GM23338 (cell line): ENCODE results near the gene BARX2. TPM values are rescaled to one million over a fixed set of nuclear protein-coding genes. Genes with fewer than 3 reads are reported as not detected.

ENCODE experiments used
- ATAC-seq: fragments of 200-7000 bp; cut with Tn5 transposase; 3 replicates; pipeline ENCODE4 v1.9.1; 2020
- DNase-seq: peaks from one replicate; pipeline ENCODE4 v3.0.0-alpha.2; 2015; ENCODE audit warnings: low spot score
- H2AFZ ChIP-seq: fragments of 200-600 bp; sonication (generic); 2 replicates; pipeline ENCODE4 v1.8.0; 2016; ENCODE audit warnings: antibody characterized with exemption, mild to moderate bottlenecking, moderate library complexity
- H3F3A ChIP-seq: fragments of 200-600 bp; sonication (generic); replicated peaks from 2 replicates; pipeline ENCODE4 v1.8.0; 2017; ENCODE audit warnings: antibody characterized with exemption, mixed run types, low read depth
- H3K27ac ChIP-seq: fragments of 200-600 bp; sonication (generic); 2 replicates; pipeline ENCODE4 v1.6.1; 2016; ENCODE audit warnings: low read depth
- H3K27me3 ChIP-seq: fragments of 200-600 bp; sonication (generic); 2 replicates; pipeline ENCODE4 v1.8.0; 2016; ENCODE audit warnings: mild to moderate bottlenecking, mixed run types, moderate library complexity; ENCODE audit not compliant: insufficient read depth
- H3K36me3 ChIP-seq: fragments of 200-600 bp; sonication (generic); 2 replicates; pipeline ENCODE4 v1.8.0; 2016; ENCODE audit warnings: mild to moderate bottlenecking; ENCODE audit not compliant: insufficient read depth
- H3K4me1 ChIP-seq: fragments of 200-600 bp; sonication (generic); 2 replicates; pipeline ENCODE4 v1.8.0; 2016; ENCODE audit warnings: mild to moderate bottlenecking, moderate library complexity; ENCODE audit not compliant: insufficient read depth
- H3K4me2 ChIP-seq: fragments of 200-600 bp; sonication (generic); 2 replicates; pipeline ENCODE4 v1.7.1; 2017; ENCODE audit warnings: mixed run types
- H3K4me3 ChIP-seq: fragments of 200-600 bp; sonication (generic); 2 replicates; pipeline ENCODE4 v1.6.1; 2016; ENCODE audit warnings: mixed run types
- H3K79me2 ChIP-seq: fragments of 200-600 bp; sonication (generic); replicated peaks from 2 replicates; pipeline ENCODE4 v1.8.0; 2017; ENCODE audit warnings: mild to moderate bottlenecking; ENCODE audit not compliant: insufficient read depth
- H3K9me2 ChIP-seq: fragments of 200-600 bp; sonication (generic); 2 replicates; pipeline ENCODE4 v1.8.0; 2017; ENCODE audit not compliant: insufficient read depth
- H4K20me1 ChIP-seq: fragments of 200-600 bp; sonication (generic); replicated peaks from 2 replicates; pipeline ENCODE4 v1.8.0; 2017; ENCODE audit warnings: mild to moderate bottlenecking; ENCODE audit not compliant: insufficient read depth
- H3K27ac Mint-ChIP-seq: 2 replicates; pipeline ENCODE4 v1.8.0; 2020; ENCODE audit warnings: inconsistent platforms, mild to moderate bottlenecking, moderate library complexity, mixed read lengths
- H3K27me3 Mint-ChIP-seq: 3 replicates; pipeline ENCODE4 v1.8.0; 2022; ENCODE audit warnings: low read depth, mild to moderate bottlenecking, moderate library complexity, mixed read lengths, inconsistent platforms; ENCODE audit not compliant: insufficient read depth, poor library complexity
- H3K36me3 Mint-ChIP-seq: 3 replicates; pipeline ENCODE4 v1.8.0; 2021; ENCODE audit warnings: low read depth, mild to moderate bottlenecking, inconsistent platforms, moderate library complexity, mixed read lengths
- H3K4me1 Mint-ChIP-seq: 3 replicates; pipeline ENCODE4 v1.8.0; 2020; ENCODE audit warnings: mild to moderate bottlenecking, inconsistent platforms, mixed read lengths
- H3K4me3 Mint-ChIP-seq: 3 replicates; pipeline ENCODE4 v1.8.0; 2021; ENCODE audit warnings: moderate library complexity, mild to moderate bottlenecking, inconsistent platforms, mixed read lengths
- H3K9me3 Mint-ChIP-seq: 3 replicates; pipeline ENCODE4 v1.8.0; 2020; ENCODE audit warnings: moderate library complexity, mild to moderate bottlenecking, inconsistent platforms, mixed read lengths
- CREB1 ChIP-seq: fragments of 250-450 bp; sonication (Bioruptor Pico); IDR thresholded peaks from 2 replicates; pipeline ENCODE4 v1.5.0; 2020; ENCODE audit warnings: low read depth, mild to moderate bottlenecking, moderate library complexity
- EZH2 ChIP-seq: fragments of 200-600 bp; sonication (generic); IDR thresholded peaks from one replicate; pipeline ENCODE4 v1.8.0; 2017; ENCODE audit warnings: antibody characterized with exemption, mild to moderate bottlenecking, low read depth; ENCODE audit not compliant: unreplicated experiment
- EZH2phosphoT487 ChIP-seq: fragments of 200-600 bp; sonication (generic); IDR thresholded peaks from one replicate; pipeline ENCODE4 v1.8.1; 2018; ENCODE audit warnings: antibody characterized with exemption; ENCODE audit not compliant: unreplicated experiment
- JUNB ChIP-seq: IDR thresholded peaks from one replicate; pipeline ENCODE4 v1.6.1; 2016; ENCODE audit warnings: antibody characterized with exemption; ENCODE audit not compliant: unreplicated experiment
- NANOG ChIP-seq: IDR thresholded peaks from 2 replicates; pipeline ENCODE4 v1.6.1; 2016; ENCODE audit warnings: antibody characterized with exemption, borderline replicate concordance
- POLR2AphosphoS5 ChIP-seq: IDR thresholded peaks from 2 replicates; pipeline ENCODE4 v1.6.1; 2016; ENCODE audit warnings: antibody characterized with exemption, low read depth
- STAT1 ChIP-seq: IDR thresholded peaks from one replicate; pipeline ENCODE4 v1.6.1; 2016; ENCODE audit warnings: antibody characterized with exemption; ENCODE audit not compliant: unreplicated experiment
- ZNF114 ChIP-seq: fragments of 250-450 bp; sonication (Bioruptor Pico); IDR thresholded peaks from 2 replicates; pipeline ENCODE4 v1.5.0; 2020; ENCODE audit warnings: mild to moderate bottlenecking, moderate library complexity
- ZNF331 ChIP-seq: fragments of 250-450 bp; sonication (Bioruptor Pico); IDR thresholded peaks from 2 replicates; pipeline ENCODE4 v1.5.0; 2020; ENCODE audit warnings: low read depth, mild to moderate bottlenecking, moderate library complexity
- polyA plus RNA-seq: library from polyadenylated mRNA; unstranded; fragments of >200 nt; fragmentation: Nextera tagmentation; extraction: Ambion mirVana; gene quantifications from 2 replicates; pipeline ENCODE4 v1.2.1, GENCODE V29; 2016
- total RNA-seq: library from RNA; depleted of rRNA; stranded (reverse); fragments of >200 nt; shearing (Covaris generic); gene quantifications from 2 replicates; pipeline ENCODE4 v1.2.3, GENCODE V29; 2014
- TF ChIP-seq, protein P1 (sequence below): IDR thresholded peaks from one replicate; pipeline ENCODE4 v1.6.1; 2018; ENCODE audit warnings: antibody characterized with exemption; ENCODE audit not compliant: unreplicated experiment
- TF ChIP-seq, protein P2 (sequence below): fragments of 250-450 bp; sonication (Bioruptor Pico); IDR thresholded peaks from 2 replicates; pipeline ENCODE4 v1.5.0; 2020; ENCODE audit warnings: mild to moderate bottlenecking, moderate library complexity
- TF ChIP-seq, protein P3 (sequence below): IDR thresholded peaks from 2 replicates; pipeline ENCODE4 v1.6.1; 2016; ENCODE audit warnings: antibody characterized with exemption
- TF ChIP-seq, protein P4 (sequence below), 2 experiments: fragments of 200-600 bp in 1 of 2; sonication (generic) in 1 of 2; conservative IDR thresholded peaks; 2 replicates each; pipeline versions ENCODE4 v1.5.1 to v1.6.1; 2016 to 2017; ENCODE audit warnings: antibody characterized with exemption in 2 of 2, low read depth in 2 of 2, mild to moderate bottlenecking in 2 of 2, moderate library complexity in 1 of 2

Gene BARX2
- total and polyA plus RNA-seq, 2 experiments from 2014 or later = not detected

DNA sequence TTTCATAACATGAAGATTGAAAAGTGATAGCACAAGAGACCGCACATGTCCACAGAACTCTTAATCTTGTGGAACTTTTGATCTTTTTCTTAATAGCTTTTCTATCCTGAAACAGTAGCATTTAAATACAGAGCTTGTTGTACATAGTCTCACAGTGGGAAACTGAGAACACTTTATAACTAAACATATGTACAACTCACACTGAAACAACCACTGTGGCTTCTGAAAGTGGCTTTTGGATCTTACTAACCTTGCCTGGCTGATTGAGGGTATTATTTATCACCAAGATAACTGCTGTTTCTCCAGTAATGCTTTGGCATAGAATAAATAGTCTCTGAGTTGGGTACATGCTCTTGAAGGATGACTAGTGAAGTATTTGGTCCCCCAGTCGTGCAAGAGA, 10.2 kb downstream of the BARX2 start (continued):
- no peak for TF ChIP-seq STAT1

DNA sequence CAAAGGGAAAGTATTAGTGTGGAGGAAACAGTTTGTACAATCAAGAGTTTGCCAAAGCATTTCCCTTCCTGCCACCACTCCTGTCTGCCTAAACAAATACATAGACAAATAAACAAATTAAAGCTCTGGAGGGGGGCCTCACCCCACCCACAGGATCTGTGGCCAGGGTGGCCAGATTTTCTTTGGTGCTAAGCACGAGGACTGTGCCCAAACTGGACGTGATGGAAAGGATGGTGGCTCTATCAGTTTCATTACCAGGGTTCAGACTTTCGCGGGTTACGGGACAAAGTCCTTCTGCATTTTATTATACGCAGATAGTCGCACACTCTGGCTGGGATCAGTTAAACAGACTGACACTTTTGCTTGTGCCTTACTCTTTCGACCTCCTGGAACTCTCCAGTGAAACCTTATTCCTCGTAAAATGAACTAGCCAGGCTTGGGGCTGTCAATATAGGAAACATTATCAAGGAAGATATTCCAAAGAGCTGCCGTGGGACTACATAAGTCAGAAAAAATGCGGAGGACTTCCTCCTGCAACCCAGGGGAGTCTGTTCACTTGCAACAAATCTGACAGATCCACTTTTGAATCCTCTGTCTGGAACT, 11.2 kb downstream of the BARX2 start:
- no peaks in the 10 kb centered on the region for H3K9me3 Mint-ChIP-seq
- Histone ChIP-seq H3K4me1 (no peaks in the 10 kb centered on the region), H2AFZ (no peak overlapping the region), H3K27ac (no peak overlapping the region), H3F3A (no peaks in the 10 kb centered on the region), H3K36me3 (no peaks in the 10 kb centered on the region), H4K20me1 (no peaks in the 10 kb centered on the region), H3K79me2 (no peaks in the 10 kb centered on the region), H3K4me3 (no peak overlapping the region), H3K27me3 (no peaks in the 10 kb centered on the region), H3K9me2 (no peaks in the 10 kb centered on the region), H3K4me2 (no peak overlapping the region)
- no peaks in the 10 kb centered on the region for H3K36me3 Mint-ChIP-seq
- TF ChIP-seq, protein P1, sequence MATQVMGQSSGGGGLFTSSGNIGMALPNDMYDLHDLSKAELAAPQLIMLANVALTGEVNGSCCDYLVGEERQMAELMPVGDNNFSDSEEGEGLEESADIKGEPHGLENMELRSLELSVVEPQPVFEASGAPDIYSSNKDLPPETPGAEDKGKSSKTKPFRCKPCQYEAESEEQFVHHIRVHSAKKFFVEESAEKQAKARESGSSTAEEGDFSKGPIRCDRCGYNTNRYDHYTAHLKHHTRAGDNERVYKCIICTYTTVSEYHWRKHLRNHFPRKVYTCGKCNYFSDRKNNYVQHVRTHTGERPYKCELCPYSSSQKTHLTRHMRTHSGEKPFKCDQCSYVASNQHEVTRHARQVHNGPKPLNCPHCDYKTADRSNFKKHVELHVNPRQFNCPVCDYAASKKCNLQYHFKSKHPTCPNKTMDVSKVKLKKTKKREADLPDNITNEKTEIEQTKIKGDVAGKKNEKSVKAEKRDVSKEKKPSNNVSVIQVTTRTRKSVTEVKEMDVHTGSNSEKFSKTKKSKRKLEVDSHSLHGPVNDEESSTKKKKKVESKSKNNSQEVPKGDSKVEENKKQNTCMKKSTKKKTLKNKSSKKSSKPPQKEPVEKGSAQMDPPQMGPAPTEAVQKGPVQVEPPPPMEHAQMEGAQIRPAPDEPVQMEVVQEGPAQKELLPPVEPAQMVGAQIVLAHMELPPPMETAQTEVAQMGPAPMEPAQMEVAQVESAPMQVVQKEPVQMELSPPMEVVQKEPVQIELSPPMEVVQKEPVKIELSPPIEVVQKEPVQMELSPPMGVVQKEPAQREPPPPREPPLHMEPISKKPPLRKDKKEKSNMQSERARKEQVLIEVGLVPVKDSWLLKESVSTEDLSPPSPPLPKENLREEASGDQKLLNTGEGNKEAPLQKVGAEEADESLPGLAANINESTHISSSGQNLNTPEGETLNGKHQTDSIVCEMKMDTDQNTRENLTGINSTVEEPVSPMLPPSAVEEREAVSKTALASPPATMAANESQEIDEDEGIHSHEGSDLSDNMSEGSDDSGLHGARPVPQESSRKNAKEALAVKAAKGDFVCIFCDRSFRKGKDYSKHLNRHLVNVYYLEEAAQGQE = no peak
- TF ChIP-seq, protein P2, sequence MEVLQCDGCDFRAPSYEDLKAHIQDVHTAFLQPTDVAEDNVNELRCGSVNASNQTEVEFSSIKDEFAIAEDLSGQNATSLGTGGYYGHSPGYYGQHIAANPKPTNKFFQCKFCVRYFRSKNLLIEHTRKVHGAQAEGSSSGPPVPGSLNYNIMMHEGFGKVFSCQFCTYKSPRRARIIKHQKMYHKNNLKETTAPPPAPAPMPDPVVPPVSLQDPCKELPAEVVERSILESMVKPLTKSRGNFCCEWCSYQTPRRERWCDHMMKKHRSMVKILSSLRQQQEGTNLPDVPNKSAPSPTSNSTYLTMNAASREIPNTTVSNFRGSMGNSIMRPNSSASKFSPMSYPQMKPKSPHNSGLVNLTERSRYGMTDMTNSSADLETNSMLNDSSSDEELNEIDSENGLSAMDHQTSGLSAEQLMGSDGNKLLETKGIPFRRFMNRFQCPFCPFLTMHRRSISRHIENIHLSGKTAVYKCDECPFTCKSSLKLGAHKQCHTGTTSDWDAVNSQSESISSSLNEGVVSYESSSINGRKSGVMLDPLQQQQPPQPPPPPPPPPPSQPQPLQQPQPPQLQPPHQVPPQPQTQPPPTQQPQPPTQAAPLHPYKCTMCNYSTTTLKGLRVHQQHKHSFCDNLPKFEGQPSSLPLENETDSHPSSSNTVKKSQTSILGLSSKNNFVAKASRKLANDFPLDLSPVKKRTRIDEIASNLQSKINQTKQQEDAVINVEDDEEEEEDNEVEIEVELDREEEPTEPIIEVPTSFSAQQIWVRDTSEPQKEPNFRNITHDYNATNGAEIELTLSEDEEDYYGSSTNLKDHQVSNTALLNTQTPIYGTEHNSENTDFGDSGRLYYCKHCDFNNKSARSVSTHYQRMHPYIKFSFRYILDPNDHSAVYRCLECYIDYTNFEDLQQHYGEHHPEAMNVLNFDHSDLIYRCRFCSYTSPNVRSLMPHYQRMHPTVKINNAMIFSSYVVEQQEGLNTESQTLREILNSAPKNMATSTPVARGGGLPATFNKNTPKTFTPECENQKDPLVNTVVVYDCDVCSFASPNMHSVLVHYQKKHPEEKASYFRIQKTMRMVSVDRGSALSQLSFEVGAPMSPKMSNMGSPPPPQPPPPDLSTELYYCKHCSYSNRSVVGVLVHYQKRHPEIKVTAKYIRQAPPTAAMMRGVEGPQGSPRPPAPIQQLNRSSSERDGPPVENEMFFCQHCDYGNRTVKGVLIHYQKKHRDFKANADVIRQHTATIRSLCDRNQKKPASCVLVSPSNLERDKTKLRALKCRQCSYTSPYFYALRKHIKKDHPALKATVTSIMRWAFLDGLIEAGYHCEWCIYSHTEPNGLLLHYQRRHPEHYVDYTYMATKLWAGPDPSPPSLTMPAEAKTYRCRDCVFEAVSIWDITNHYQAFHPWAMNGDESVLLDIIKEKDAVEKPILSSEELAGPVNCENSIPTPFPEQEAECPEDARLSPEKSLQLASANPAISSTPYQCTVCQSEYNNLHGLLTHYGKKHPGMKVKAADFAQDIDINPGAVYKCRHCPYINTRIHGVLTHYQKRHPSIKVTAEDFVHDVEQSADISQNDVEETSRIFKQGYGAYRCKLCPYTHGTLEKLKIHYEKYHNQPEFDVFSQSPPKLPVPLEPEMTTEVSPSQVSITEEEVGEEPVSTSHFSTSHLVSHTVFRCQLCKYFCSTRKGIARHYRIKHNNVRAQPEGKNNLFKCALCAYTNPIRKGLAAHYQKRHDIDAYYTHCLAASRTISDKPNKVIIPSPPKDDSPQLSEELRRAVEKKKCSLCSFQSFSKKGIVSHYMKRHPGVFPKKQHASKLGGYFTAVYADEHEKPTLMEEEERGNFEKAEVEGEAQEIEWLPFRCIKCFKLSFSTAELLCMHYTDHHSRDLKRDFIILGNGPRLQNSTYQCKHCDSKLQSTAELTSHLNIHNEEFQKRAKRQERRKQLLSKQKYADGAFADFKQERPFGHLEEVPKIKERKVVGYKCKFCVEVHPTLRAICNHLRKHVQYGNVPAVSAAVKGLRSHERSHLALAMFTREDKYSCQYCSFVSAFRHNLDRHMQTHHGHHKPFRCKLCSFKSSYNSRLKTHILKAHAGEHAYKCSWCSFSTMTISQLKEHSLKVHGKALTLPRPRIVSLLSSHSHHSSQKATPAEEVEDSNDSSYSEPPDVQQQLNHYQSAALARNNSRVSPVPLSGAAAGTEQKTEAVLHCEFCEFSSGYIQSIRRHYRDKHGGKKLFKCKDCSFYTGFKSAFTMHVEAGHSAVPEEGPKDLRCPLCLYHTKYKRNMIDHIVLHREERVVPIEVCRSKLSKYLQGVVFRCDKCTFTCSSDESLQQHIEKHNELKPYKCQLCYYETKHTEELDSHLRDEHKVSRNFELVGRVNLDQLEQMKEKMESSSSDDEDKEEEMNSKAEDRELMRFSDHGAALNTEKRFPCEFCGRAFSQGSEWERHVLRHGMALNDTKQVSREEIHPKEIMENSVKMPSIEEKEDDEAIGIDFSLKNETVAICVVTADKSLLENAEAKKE (CRISPR knock-in tag) = no peak
- TF ChIP-seq EZH2 (no peak), EZH2phosphoT487 (no peak), STAT1 (no peak), ZNF114 (no peak), POLR2AphosphoS5 (no peak), NANOG (no peak), ZNF331 (CRISPR knock-in tag) (no peak), CREB1 (CRISPR knock-in tag) (no peak), JUNB (no peak)
- TF ChIP-seq, protein P3, sequence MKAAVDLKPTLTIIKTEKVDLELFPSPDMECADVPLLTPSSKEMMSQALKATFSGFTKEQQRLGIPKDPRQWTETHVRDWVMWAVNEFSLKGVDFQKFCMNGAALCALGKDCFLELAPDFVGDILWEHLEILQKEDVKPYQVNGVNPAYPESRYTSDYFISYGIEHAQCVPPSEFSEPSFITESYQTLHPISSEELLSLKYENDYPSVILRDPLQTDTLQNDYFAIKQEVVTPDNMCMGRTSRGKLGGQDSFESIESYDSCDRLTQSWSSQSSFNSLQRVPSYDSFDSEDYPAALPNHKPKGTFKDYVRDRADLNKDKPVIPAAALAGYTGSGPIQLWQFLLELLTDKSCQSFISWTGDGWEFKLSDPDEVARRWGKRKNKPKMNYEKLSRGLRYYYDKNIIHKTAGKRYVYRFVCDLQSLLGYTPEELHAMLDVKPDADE = no peak
- TF ChIP-seq, protein P4, sequence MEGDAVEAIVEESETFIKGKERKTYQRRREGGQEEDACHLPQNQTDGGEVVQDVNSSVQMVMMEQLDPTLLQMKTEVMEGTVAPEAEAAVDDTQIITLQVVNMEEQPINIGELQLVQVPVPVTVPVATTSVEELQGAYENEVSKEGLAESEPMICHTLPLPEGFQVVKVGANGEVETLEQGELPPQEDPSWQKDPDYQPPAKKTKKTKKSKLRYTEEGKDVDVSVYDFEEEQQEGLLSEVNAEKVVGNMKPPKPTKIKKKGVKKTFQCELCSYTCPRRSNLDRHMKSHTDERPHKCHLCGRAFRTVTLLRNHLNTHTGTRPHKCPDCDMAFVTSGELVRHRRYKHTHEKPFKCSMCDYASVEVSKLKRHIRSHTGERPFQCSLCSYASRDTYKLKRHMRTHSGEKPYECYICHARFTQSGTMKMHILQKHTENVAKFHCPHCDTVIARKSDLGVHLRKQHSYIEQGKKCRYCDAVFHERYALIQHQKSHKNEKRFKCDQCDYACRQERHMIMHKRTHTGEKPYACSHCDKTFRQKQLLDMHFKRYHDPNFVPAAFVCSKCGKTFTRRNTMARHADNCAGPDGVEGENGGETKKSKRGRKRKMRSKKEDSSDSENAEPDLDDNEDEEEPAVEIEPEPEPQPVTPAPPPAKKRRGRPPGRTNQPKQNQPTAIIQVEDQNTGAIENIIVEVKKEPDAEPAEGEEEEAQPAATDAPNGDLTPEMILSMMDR (conservative IDR thresholded peaks at IDR 0.05; ENCODE audit: low read depth in 2 of 2) = no peak
- no peak overlapping the region for H3K4me3 Mint-ChIP-seq
- H3K27me3 Mint-ChIP-seq = peaks cover 4% of the 10 kb centered on the region
- DNase-seq = no peak
- H3K27ac Mint-ChIP-seq = no peak overlapping the region
- ATAC-seq = no peak
- no peaks in the 10 kb centered on the region for H3K4me1 Mint-ChIP-seq
